GM21529 (cell line): ENCODE results near the gene CAAP1.
A peak's percentile ranks its signal among the peaks of the same experiment; 100 is the strongest.
"Not testable (repeated sequence)": the region's sequence is repeated elsewhere in the genome, so short reads cannot be mapped to it uniquely, and the experiment has no call there.

Experiments used
- ATAC-seq: cut with Tn5 transposase; IDR thresholded peaks from one replicate; pipeline ENCODE4 v1.9.1; 2021; ENCODE audit not compliant: unreplicated experiment

CAAP1 gene

DNA sequence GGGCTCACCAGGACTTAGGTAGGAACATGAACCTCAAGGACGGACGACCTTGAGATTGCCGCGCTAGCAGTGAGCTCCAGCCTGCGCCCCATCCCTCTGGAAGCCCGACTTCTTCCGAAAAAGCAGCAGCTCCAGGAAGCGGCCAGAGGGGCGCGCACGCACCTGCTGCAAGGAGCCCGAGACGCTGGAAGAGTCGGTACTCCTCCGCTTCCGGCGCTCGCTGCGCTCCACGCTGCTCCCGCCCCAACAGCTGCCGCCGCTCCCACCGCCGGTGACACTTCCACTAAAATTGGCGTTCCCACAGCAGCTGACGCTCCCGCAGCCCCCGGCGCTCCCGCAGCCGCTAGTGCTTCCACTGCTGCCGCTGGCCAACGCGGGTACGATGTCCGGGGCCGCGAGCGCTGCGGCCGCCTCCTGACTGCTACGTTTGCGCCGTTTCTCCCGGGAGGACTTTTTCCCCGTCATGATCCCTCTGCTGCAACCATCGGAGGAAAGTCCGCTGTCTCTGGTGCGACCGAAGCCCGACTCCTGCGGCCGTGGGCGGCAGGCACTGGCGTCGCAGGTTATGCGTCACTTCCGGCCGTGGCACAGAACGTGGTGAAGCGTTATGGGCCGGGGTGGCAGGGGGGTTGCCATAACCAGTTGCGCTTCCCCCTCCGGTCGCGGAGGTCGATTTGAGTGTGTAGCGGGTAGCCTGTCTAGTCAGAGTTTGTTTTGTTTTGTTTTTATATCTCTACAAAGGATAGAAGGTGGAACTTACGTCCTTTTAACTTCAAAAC lies at the start of gene CAAP1:
Gene CAAP1, minus strand, starts transcription at position 552 of the 779 bp plus-strand sequence. Its CDS starts 87 bp downstream, at position 465.
- ATAC-seq, result peak; percentile 91

DNA sequence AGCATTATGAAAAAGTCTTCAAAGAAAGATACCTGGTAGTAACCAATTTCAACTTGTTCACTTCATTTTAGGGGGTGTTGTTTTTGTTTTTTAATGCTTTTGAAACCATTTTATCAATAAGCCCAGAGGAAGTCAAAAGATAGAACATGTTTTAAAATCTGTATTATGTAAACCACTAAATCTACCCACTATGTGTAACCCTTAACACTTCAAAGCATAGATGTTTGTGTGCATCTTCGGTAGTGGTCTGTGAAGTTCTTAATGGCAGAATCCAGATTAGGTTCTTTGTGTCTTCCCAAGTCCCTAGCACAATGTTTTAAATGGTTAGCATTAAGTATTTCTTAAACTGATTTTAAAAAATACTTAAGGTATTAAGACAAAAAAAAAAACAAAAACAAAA lies 48.2 kb upstream of the CAAP1 start:
- no peak for ATAC-seq

GRCh38 chr9:26939955-26940711 lies 47.5 kb upstream of the CAAP1 start:
- no peak for ATAC-seq

- ATAC-seq, result no peak
These were observed 45.3 kb upstream of the CAAP1 start for GRCh38 chr9:26937816-26938371.

GRCh38 chr9:26935847-26936246 lies 43.2 kb upstream of the CAAP1 start:
- no peak for ATAC-seq

DNA sequence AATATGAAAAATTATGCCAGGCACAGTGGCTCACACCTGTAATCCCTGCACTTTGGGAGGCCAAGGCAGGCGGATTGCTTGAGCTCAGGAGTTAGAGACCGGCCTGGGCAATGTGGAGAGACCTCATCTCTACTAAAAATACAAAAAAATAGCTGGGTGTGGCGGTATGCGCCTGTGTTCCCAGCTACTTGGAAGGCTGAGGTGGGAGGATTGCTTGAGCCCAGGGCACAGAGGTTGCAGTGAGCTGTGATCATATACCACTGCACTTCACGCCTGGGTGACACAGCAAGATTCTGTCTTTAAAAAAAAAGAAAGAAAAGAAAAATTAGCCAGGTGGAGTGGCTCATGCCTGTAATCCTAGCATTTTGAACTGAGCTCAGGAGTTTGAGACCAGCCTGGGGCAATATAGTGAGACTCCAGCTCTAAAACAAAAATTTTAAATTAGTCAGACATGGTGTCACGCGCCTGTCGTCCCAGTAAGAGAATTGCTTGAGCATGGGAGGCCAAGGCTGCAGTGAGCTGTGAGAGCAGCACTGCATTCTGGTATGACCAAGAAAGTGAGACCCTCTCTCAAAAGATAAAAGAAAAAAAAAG lies 36.4 kb upstream of the CAAP1 start:
- no peak for ATAC-seq

GRCh38 chr9:26925609-26926008 lies 33.0 kb upstream of the CAAP1 start:
- no peak for ATAC-seq

GRCh38 chr9:26919698-26920097 lies 27.1 kb upstream of the CAAP1 start:
- ATAC-seq, result no peak

- ATAC-seq, result no peak
These were observed 20.6 kb upstream of the CAAP1 start for GRCh38 chr9:26913138-26913668.

- no peak for ATAC-seq
These were observed 12.1 kb upstream of the CAAP1 start for GRCh38 chr9:26904671-26905070.

- no peak for ATAC-seq
These were observed 11.5 kb upstream of the CAAP1 start for GRCh38 chr9:26904070-26904469.

- ATAC-seq, result no peak
These were observed 551 bp upstream of the CAAP1 start for GRCh38 chr9:26893030-26893676.

DNA sequence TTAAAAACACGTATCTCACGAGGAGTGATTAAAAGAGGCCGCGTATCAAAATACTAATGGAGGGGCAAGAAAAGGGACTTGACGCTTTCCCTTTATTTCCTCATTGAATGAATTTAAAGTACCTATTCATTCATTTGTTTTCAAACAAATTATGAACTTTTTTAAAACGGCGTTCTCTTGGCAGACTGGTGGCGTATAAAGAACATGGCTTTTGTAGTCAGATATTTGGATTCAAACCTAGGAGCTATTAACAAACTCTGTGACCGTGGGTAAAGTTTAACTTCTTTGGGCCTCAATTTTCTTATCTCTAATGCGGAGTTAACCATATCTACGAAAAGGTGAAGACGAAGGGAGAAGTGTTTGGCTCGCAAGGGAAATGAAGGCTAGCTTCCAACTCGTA lies 876 bp downstream of the CAAP1 start:
- no peak for ATAC-seq

- no peak for ATAC-seq
These were observed 4.3 kb downstream of the CAAP1 start for GRCh38 chr9:26888271-26888670.

DNA sequence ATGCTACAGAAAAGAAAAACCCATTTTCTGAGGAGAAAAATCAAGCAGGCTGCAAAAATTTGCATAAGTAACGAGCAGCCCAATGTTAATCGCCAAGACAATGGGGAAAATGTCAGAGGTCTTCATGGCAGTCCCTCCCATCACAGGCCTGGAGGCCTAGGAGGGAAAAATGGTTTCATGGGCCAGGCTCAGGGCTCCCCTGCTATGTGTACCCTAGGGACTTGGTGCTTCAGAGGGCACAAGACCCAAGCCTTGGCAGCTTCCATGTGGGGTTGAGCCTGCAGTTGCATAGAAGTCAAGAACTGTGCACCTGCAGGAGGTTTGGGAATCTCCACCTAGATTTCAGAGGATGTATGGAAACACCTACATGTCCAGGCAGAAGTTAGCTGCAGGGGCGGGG lies 10.4 kb downstream of the CAAP1 start:
- ATAC-seq, result no peak

- no peak for ATAC-seq
These were observed 12.3 kb downstream of the CAAP1 start for GRCh38 chr9:26880262-26880661.

DNA sequence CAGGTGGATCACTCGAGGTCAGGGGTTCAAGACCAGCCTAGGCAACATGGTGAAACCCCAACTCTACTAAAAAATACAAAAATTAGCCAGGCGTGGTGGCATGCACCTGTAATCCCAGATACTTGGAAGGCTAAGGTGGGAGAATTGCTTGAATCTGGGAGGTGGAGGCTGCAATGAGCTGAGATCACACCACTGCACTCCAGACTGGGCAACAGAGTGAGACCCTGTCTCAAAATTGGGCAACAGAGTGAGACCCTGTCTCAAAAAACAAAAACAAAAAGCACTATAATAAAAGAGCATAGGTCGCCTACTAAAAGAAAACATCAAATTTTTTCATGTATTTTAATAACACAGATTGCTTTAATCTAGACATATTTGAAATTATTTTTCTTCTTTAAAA lies 17.4 kb downstream of the CAAP1 start:
- ATAC-seq, result not testable (repeated sequence)

DNA sequence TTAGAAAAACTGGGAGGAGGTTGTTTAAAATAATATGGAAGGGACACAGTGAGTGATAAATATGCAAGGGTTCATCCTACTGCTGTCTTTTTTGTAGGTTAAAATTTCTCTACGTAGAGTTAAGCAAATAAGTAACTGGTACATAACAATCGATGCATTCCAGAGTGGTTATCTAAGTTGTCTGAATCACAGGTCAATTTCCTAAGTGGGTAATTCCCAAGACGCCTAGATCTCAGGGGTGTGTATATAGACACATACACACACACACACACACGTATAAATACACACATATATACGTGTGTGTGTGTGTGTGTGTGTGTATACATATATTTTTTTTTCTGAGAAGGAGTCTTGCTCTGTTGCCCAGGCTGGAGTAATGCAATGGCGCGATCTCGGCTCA lies 22.3 kb downstream of the CAAP1 start:
- no peak for ATAC-seq

DNA sequence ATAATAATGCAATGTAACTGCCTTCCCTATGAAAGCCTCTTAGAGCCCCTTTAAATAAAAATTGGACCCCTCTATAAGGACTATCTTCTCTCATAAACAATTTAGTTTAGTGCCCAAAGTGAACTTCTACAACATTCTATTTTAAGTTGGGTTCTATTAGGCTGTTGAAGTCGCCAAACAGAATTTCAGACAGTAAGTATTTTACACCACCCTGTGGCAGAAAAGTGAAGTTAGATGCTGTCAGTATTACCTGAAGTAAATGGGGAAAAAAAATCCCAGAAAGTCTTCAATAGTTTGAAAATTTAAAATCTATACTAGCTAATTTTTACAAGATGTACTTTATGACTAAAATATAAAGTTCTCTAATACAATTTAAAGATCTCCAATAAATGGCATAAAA lies 29.5 kb downstream of the CAAP1 start:
- no peak for ATAC-seq

DNA sequence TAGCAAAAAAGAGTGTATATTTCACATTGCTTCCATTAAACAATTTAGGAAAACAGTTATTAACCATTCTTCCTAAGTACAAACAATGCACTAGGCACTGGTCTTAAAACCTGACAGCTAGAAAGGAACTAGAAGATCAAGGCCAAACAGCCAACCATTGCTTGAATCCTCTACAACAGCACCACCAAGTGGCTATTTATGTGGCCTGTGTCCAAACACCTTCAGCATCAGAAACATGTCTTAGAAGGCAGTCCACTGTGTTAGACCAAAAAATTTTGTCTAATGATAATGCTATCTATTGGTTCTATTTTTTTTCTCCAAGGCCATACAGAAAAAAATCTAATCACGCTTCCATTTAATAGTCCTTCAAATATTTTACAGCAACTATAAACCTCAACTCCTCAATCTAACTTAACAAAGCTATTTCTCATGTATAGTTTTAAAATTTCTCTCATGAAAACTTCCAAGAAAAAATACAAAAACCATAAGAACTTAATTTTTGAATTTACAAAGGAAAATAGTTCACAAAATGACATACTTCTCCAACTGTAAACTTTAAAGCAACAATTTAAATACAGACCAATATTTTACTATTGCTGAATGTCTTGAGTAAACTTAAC lies 36.1 kb downstream of the CAAP1 start:
- ATAC-seq, result peak; percentile 80
